EL (cell line): ENCODE results near the gene CDK18.
A peak's percentile ranks its signal among the peaks of the same experiment; 100 is the strongest.

Experiments
- DNase-seq: peaks from one replicate; pipeline ENCODE4 v3.0.0-alpha.2; 2016

CDK18 gene

GRCh38 chr1:205542367-205542766, 37.9 kb downstream of the CDK18 start:
- no peak for DNase-seq

- DNase-seq, result peak; percentile 92
Measured at GRCh38 chr1:205543351-205544301, 39.2 kb downstream of the CDK18 start.

- no peak for DNase-seq
Measured at GRCh38 chr1:205545001-205545919, 40.8 kb downstream of the CDK18 start.

- DNase-seq, result no peak
Measured at GRCh38 chr1:205545991-205546390, 41.5 kb downstream of the CDK18 start.

GRCh38 chr1:205546541-205546940, 42.1 kb downstream of the CDK18 start:
- no peak for DNase-seq

- peak; percentile 42 for DNase-seq
Measured at GRCh38 chr1:205547936-205548827, 43.7 kb downstream of the CDK18 start.

- no peak for DNase-seq
Measured at GRCh38 chr1:205554026-205554811, 49.8 kb downstream of the CDK18 start.

GRCh38 chr1:205561501-205562203, 57.2 kb downstream of the CDK18 start:
- no peak for DNase-seq

GRCh38 chr1:205563927-205564441, 59.5 kb downstream of the CDK18 start:
- DNase-seq, result no peak

- DNase-seq, result no peak
Measured at GRCh38 chr1:205565799-205566198, 61.3 kb downstream of the CDK18 start.

GRCh38 chr1:205567716-205568115, 63.2 kb downstream of the CDK18 start:
- no peak for DNase-seq

- DNase-seq, result no peak
Measured at GRCh38 chr1:205568135-205568468, 63.6 kb downstream of the CDK18 start.

GRCh38 chr1:205568469-205569361, 64.2 kb downstream of the CDK18 start:
- DNase-seq, result no peak

- no peak for DNase-seq
Measured at GRCh38 chr1:205569411-205570172, 65.1 kb downstream of the CDK18 start.

- DNase-seq, result no peak
Measured at GRCh38 chr1:205570173-205570501, 65.7 kb downstream of the CDK18 start.

- DNase-seq, result no peak
Measured at GRCh38 chr1:205570796-205571537, 66.5 kb downstream of the CDK18 start.

GRCh38 chr1:205571747-205572146, 67.3 kb downstream of the CDK18 start:
- DNase-seq, result no peak

- no peak for DNase-seq
Measured at GRCh38 chr1:205572421-205572820, 68.0 kb downstream of the CDK18 start.
